Neural cell (in vitro differentiated cells): ENCODE results near the gene C1orf87. TPM values are rescaled to one million over a fixed set of nuclear protein-coding genes. Genes with fewer than 3 reads are reported as not detected.

Experiments used
- H2AFZ ChIP-seq: fragments of 200-600, 300-800 bp; sonication (generic), shearing (Covaris generic); 2 replicates; pipeline ENCODE4 v1.6.0; 2014; ENCODE audit warnings: low read depth, mild to moderate bottlenecking, antibody characterized with exemption, low read length, moderate library complexity
- H3F3A ChIP-seq: fragments of 200-600 bp; shearing (Covaris generic); 2 replicates; pipeline ENCODE4 v1.6.1; 2016; ENCODE audit warnings: mild to moderate bottlenecking, moderate library complexity, mixed read lengths, antibody characterized with exemption, low read length; ENCODE audit not compliant: insufficient read depth, poor library complexity, severe bottlenecking
- H3K27ac ChIP-seq: fragments of 200-600, 300-800 bp; sonication (generic), shearing (Covaris generic); 2 replicates; pipeline ENCODE4 v1.5.1; 2014; ENCODE audit warnings: mild to moderate bottlenecking, low read length, moderate library complexity
- H3K27me3 ChIP-seq: fragments of 300-800, 200-600 bp; sonication (generic), shearing (Covaris generic); 2 replicates; pipeline ENCODE4 v1.6.0; 2014; ENCODE audit warnings: mild to moderate bottlenecking, low read depth, low read length, moderate library complexity; ENCODE audit not compliant: insufficient read depth
- H3K36me3 ChIP-seq: fragments of 300-800, 200-600 bp; sonication (generic), shearing (Covaris generic); 2 replicates; pipeline ENCODE4 v1.5.1; 2014; ENCODE audit warnings: mild to moderate bottlenecking, antibody characterized with exemption, low read length, moderate library complexity; ENCODE audit not compliant: insufficient read depth
- H3K4me2 ChIP-seq: fragments of 300-800, 200-600 bp; sonication (generic), shearing (Covaris generic); 2 replicates; pipeline ENCODE4 v1.6.0; 2014; ENCODE audit warnings: mild to moderate bottlenecking, low read length
- H3K4me3 ChIP-seq: fragments of 300-800, 200-600 bp; sonication (generic), shearing (Covaris generic); 2 replicates; pipeline ENCODE4 v1.5.1; 2014; ENCODE audit warnings: mild to moderate bottlenecking, low read length, moderate library complexity
- H3K79me2 ChIP-seq: fragments of 200-600 bp; shearing (Covaris generic); replicated peaks from 2 replicates; pipeline ENCODE4 v1.6.0; 2014; ENCODE audit warnings: mild to moderate bottlenecking, low read length, moderate library complexity; ENCODE audit not compliant: insufficient read depth
- H3K9ac ChIP-seq: fragments of 300-800, 200-600 bp; sonication (generic), shearing (Covaris generic); 2 replicates; pipeline ENCODE4 v1.6.1; 2016; ENCODE audit warnings: mild to moderate bottlenecking, low read length, mixed read lengths
- H3K9me2 ChIP-seq: fragments of 200-600 bp; shearing (Covaris generic); 2 replicates; pipeline ENCODE4 v1.6.1; 2016; ENCODE audit warnings: mild to moderate bottlenecking, low read length, mixed read lengths; ENCODE audit not compliant: insufficient read depth
- H3K9me3 ChIP-seq: fragments of 200-600, 300-800 bp; sonication (generic), shearing (Covaris generic); 2 replicates; pipeline ENCODE4 v1.6.1; 2016; ENCODE audit warnings: mild to moderate bottlenecking, mixed run types, low read length, moderate library complexity, mixed read lengths
- H4K20me1 ChIP-seq: fragments of 200-600 bp; shearing (Covaris generic); 2 replicates; pipeline ENCODE4 v1.6.1; 2016; ENCODE audit warnings: mild to moderate bottlenecking, mixed run types; ENCODE audit not compliant: insufficient read depth
- EP300 ChIP-seq: fragments of 450-650 bp; conservative IDR thresholded peaks from 2 replicates; pipeline ENCODE4 v1.6.1; 2014; ENCODE audit warnings: antibody characterized with exemption, mild to moderate bottlenecking, moderate library complexity; ENCODE audit not compliant: poor library complexity, severe bottlenecking
- EZH2 ChIP-seq: fragments of 200-600, 300-800 bp; shearing (Covaris generic), sonication (generic); IDR thresholded peaks from 2 replicates; pipeline ENCODE4 v1.6.1; 2014; ENCODE audit warnings: antibody characterized with exemption, low read length, borderline replicate concordance, mild to moderate bottlenecking; ENCODE audit not compliant: insufficient read depth, poor library complexity, severe bottlenecking
- MXI1 ChIP-seq: fragments of 450-650 bp; conservative IDR thresholded peaks from 2 replicates; pipeline ENCODE4 v1.6.1; 2014; ENCODE audit warnings: antibody characterized with exemption, mild to moderate bottlenecking; ENCODE audit not compliant: poor library complexity, severe bottlenecking
- POLR2AphosphoS5 ChIP-seq: IDR thresholded peaks from 2 replicates; pipeline ENCODE4 v1.6.1; 2012
- RAD21 ChIP-seq: fragments of 450-650 bp; conservative IDR thresholded peaks from 2 replicates; pipeline ENCODE4 v1.6.1; 2014; ENCODE audit warnings: antibody characterized with exemption, mild to moderate bottlenecking, moderate library complexity
- SMC3 ChIP-seq: fragments of 450-650 bp; conservative IDR thresholded peaks from 2 replicates; pipeline ENCODE4 v1.6.1; 2014; ENCODE audit warnings: antibody characterized with exemption, mild to moderate bottlenecking, moderate library complexity; ENCODE audit not compliant: poor library complexity
- TAF1 ChIP-seq: IDR thresholded peaks from 2 replicates; pipeline ENCODE4 v1.6.1; 2012; ENCODE audit warnings: low read depth
- polyA plus RNA-seq: library from polyadenylated mRNA; depleted of rRNA; stranded (reverse); fragments of >200 nt; gene quantifications from 2 replicates; pipeline ENCODE4 v1.2.3, GENCODE V29; 2014
- TF ChIP-seq, protein P1 (sequence below): fragments of 450-650 bp; IDR thresholded peaks from 2 replicates; pipeline ENCODE4 v1.5.1; 2014; ENCODE audit warnings: antibody characterized with exemption, mild to moderate bottlenecking, moderate library complexity; ENCODE audit not compliant: poor library complexity, severe bottlenecking
- TF ChIP-seq, protein P2 (sequence below): IDR thresholded peaks from 2 replicates; pipeline ENCODE4 v1.6.1; 2012; ENCODE audit warnings: borderline replicate concordance

C1orf87 gene
- polyA plus RNA-seq, 1 donor from 2014 or later = not detected

DNA sequence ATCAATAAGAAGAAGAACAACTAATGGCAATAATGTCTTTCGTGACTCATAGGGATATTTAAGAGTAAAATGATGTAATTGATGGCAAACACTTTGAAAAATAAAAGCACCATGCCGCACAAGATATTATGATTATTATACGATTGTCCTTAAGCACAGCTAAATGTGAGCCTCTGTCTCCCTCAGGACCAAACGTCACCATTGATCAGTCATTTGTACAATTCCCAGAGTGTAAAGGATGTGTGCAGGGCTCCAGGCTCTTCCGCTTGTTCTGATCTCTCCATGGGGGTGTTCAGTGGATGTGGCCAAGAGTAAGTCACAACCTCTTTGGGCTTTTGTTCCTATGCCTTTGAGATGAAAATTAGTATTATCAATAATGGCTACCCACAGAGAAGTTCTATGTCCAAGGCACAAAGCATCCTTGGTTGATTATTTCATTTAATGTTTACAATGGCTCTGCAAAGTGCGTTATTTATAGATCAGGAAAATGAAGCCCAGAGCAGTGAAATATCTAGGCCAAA is 17.7 kb upstream of the C1orf87 start:
- no peaks in the 10 kb centered on the region for H3F3A ChIP-seq
- no peak overlapping the region for H3K4me2 ChIP-seq
- TF ChIP-seq RAD21 = no peak
- no peaks in the 10 kb centered on the region for H3K36me3 ChIP-seq
- H3K79me2 ChIP-seq = no peaks in the 10 kb centered on the region
- no peak overlapping the region for H3K9ac ChIP-seq
- H4K20me1 ChIP-seq = no peaks in the 10 kb centered on the region
- no peaks in the 10 kb centered on the region for H3K27me3 ChIP-seq
- H3K9me2 ChIP-seq = no peaks in the 10 kb centered on the region
- H3K4me3 ChIP-seq = no peak overlapping the region
- no peak overlapping the region for H2AFZ ChIP-seq
- no peaks in the 10 kb centered on the region for H3K9me3 ChIP-seq
- H3K27ac ChIP-seq = peak overlapping the region; percentile 21

DNA sequence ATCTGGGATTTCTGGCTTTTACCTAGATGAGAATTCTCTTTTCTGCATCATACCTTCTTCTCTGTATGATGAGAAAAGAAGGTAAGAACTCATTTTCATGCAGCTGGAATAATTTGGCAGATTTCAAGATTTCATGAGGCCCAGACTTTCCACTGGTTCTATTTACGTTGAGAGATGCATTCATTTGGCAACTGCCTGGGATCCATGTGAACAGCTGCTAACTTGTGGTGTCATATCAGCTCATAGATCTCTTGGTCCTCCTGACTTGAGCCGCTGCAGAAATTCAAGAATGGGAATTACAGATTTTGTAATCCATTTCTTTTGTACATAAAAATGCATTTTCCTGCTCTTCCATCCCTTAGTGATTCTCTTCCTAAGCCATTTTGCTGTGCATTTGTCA is 17.1 kb upstream of the C1orf87 start:
- Histone ChIP-seq H3K27me3 (no peaks in the 10 kb centered on the region), H3K4me3 (no peak overlapping the region), H3K27ac (peak overlapping the region; percentile 21), H2AFZ (no peak overlapping the region), H3K9me2 (no peaks in the 10 kb centered on the region), H3K9me3 (no peaks in the 10 kb centered on the region), H3K4me2 (no peak overlapping the region), H3K36me3 (no peaks in the 10 kb centered on the region), H3F3A (no peaks in the 10 kb centered on the region), H3K79me2 (no peaks in the 10 kb centered on the region), H3K9ac (no peak overlapping the region), H4K20me1 (no peaks in the 10 kb centered on the region)
- TF ChIP-seq SMC3 = no peak
- TF ChIP-seq EP300 = no peak
- TF ChIP-seq, protein P1, sequence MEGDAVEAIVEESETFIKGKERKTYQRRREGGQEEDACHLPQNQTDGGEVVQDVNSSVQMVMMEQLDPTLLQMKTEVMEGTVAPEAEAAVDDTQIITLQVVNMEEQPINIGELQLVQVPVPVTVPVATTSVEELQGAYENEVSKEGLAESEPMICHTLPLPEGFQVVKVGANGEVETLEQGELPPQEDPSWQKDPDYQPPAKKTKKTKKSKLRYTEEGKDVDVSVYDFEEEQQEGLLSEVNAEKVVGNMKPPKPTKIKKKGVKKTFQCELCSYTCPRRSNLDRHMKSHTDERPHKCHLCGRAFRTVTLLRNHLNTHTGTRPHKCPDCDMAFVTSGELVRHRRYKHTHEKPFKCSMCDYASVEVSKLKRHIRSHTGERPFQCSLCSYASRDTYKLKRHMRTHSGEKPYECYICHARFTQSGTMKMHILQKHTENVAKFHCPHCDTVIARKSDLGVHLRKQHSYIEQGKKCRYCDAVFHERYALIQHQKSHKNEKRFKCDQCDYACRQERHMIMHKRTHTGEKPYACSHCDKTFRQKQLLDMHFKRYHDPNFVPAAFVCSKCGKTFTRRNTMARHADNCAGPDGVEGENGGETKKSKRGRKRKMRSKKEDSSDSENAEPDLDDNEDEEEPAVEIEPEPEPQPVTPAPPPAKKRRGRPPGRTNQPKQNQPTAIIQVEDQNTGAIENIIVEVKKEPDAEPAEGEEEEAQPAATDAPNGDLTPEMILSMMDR = no peak
- no peak for TF ChIP-seq MXI1
- TF ChIP-seq, protein P2, sequence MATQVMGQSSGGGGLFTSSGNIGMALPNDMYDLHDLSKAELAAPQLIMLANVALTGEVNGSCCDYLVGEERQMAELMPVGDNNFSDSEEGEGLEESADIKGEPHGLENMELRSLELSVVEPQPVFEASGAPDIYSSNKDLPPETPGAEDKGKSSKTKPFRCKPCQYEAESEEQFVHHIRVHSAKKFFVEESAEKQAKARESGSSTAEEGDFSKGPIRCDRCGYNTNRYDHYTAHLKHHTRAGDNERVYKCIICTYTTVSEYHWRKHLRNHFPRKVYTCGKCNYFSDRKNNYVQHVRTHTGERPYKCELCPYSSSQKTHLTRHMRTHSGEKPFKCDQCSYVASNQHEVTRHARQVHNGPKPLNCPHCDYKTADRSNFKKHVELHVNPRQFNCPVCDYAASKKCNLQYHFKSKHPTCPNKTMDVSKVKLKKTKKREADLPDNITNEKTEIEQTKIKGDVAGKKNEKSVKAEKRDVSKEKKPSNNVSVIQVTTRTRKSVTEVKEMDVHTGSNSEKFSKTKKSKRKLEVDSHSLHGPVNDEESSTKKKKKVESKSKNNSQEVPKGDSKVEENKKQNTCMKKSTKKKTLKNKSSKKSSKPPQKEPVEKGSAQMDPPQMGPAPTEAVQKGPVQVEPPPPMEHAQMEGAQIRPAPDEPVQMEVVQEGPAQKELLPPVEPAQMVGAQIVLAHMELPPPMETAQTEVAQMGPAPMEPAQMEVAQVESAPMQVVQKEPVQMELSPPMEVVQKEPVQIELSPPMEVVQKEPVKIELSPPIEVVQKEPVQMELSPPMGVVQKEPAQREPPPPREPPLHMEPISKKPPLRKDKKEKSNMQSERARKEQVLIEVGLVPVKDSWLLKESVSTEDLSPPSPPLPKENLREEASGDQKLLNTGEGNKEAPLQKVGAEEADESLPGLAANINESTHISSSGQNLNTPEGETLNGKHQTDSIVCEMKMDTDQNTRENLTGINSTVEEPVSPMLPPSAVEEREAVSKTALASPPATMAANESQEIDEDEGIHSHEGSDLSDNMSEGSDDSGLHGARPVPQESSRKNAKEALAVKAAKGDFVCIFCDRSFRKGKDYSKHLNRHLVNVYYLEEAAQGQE = no peak
- no peak for TF ChIP-seq POLR2AphosphoS5
- TF ChIP-seq TAF1 = no peak
- no peak for TF ChIP-seq EZH2
- TF ChIP-seq RAD21 = no peak

DNA sequence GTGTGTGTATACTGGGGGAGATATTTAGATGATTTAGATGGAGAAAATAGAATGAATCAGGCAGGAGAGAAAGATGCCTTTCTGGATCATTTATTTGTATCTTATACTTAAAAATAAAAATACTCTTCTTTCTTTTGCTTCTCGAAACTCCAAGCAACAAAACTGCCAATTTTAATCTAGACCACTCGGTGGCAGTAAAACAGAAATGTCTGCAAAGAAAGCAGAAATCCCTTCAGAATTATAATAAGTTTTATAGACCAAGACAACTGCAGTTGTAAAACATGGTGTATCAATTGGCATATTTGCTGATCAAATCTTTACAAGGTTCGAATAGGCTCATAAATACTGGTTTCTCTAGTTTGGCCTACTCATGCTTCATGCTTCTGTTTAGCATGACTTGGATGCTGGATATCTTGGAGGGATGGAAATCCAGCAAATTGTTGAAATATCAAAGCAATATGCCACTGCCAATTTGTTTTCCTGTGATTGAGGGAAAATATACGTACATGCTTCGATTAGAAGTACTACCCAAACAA is 15.1 kb upstream of the C1orf87 start:
- H3K9me2 ChIP-seq = no peaks in the 10 kb centered on the region
- no peak overlapping the region for H3K27ac ChIP-seq
- no peak for TF ChIP-seq EZH2
- TF ChIP-seq, protein P1 = peak; percentile 62
- no peak for TF ChIP-seq EP300
- no peak for TF ChIP-seq POLR2AphosphoS5
- TF ChIP-seq RAD21 = peak; percentile 62
- TF ChIP-seq MXI1 = no peak
- TF ChIP-seq SMC3 = peak; percentile 58
- TF ChIP-seq, protein P2 = no peak
- H3K79me2 ChIP-seq = no peaks in the 10 kb centered on the region
- no peak overlapping the region for H2AFZ ChIP-seq
- no peak overlapping the region for H3K4me3 ChIP-seq
- no peaks in the 10 kb centered on the region for H3K36me3 ChIP-seq
- H3K27me3 ChIP-seq = no peaks in the 10 kb centered on the region
- H3K9me3 ChIP-seq = no peaks in the 10 kb centered on the region
- H3K9ac ChIP-seq = no peak overlapping the region
- no peaks in the 10 kb centered on the region for H4K20me1 ChIP-seq
- no peak overlapping the region for H3K4me2 ChIP-seq
- H3F3A ChIP-seq = no peaks in the 10 kb centered on the region
